ENCODE measurements around the gene FOXN4. TPM values are rescaled to one million over a fixed set of nuclear protein-coding genes. Genes with fewer than 3 reads are reported as not detected.

The FOXN4 gene
- total and polyA plus RNA-seq, 2 donors from 2014 or later, result 0.82 TPM; not detected in 1

DNA sequence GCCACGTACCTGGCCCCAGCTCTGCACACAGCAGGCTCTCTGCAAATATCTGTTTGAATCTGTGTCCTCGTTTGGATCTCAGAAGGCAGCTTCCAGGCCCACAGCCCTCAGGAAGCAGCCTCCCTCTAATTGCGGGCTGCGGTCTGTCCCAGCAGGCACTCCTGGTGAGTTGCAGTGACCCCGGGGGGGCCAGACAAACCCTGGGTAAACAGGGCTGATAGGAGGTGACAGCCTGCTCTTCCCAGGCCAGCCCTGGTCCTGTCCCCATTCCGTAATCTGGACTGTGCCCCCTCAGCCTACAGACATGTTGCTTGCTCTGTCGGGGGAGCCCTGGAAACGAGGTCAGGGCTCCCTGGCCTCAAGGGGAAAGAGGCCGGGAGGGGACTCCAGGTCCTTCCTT, 2.0 kb downstream of the FOXN4 start:
- FAIRE-seq, result no peak
- no peaks in the 10 kb centered on the region for H3K36me3 ChIP-seq (ENCODE audit: control insufficient read depth in 2 of 3, insufficient read depth in 3 of 3, low read length in 3 of 3)
- H3K27me3 ChIP-seq (ENCODE audit: control insufficient read depth, insufficient read depth, low read length), result peaks cover 2% of the 10 kb centered on the region
- no peak overlapping the region for H3K27ac ChIP-seq (ENCODE audit: low read depth in 2 of 2, low read length in 2 of 2)
- no peak for DNase-seq
- H3K9me3 ChIP-seq (ENCODE audit: control insufficient read depth in 2 of 3, insufficient read depth in 1 of 3, low read length in 3 of 3), result no peaks in the 10 kb centered on the region
- intact Hi-C loops (cut with DNase I), result no loop called here
- peaks cover 0 to 3% (median 2%) of the 10 kb centered on the region in 3 donors for H3K4me1 ChIP-seq (ENCODE audit: control insufficient read depth in 2 of 3, insufficient read depth in 2 of 3, low read depth in 1 of 3, low read length in 3 of 3)
- H3K4me3 ChIP-seq (ENCODE audit: low read length in 3 of 3), result no peak overlapping the region
- TF ChIP-seq, protein P1, sequence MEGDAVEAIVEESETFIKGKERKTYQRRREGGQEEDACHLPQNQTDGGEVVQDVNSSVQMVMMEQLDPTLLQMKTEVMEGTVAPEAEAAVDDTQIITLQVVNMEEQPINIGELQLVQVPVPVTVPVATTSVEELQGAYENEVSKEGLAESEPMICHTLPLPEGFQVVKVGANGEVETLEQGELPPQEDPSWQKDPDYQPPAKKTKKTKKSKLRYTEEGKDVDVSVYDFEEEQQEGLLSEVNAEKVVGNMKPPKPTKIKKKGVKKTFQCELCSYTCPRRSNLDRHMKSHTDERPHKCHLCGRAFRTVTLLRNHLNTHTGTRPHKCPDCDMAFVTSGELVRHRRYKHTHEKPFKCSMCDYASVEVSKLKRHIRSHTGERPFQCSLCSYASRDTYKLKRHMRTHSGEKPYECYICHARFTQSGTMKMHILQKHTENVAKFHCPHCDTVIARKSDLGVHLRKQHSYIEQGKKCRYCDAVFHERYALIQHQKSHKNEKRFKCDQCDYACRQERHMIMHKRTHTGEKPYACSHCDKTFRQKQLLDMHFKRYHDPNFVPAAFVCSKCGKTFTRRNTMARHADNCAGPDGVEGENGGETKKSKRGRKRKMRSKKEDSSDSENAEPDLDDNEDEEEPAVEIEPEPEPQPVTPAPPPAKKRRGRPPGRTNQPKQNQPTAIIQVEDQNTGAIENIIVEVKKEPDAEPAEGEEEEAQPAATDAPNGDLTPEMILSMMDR (IDR thresholded peaks at IDR 0.05; ENCODE audit: borderline replicate concordance, extremely low read depth, insufficient read depth), result no peak
- H3K9ac ChIP-seq (ENCODE audit: low read length in 3 of 3), result no peak overlapping the region

DNA sequence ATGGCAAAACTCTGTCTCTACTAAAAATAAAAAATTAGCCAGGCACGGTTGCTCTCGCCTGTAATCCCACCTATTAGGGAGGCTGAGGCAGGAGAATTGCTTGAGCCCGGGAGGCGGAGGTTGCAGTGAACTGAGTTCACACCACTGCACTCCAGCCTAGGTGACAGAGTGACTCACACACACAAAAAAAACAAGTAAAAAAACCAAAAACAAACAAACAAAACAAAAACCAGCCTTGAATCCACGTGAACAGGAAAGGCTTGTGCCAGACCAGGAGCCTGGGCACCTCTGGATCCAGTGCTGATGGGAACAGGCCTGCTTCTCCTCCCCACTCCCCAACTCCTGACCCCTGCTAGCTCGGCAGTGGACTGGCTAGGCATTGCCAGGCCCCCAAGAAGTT, 3.5 kb downstream of the FOXN4 start:
- intact Hi-C loops (cut with DNase I), result no loop called here
- Histone ChIP-seq H3K9ac (ENCODE audit: low read length in 3 of 3) (no peak overlapping the region), H3K4me3 (ENCODE audit: low read length in 3 of 3) (no peak overlapping the region), H3K9me3 (ENCODE audit: control insufficient read depth in 2 of 3, insufficient read depth in 1 of 3, low read length in 3 of 3) (no peaks in the 10 kb centered on the region), H3K36me3 (ENCODE audit: control insufficient read depth in 2 of 3, insufficient read depth in 3 of 3, low read length in 3 of 3) (no peaks in the 10 kb centered on the region), H3K4me1 (ENCODE audit: control insufficient read depth in 2 of 3, insufficient read depth in 2 of 3, low read depth in 1 of 3, low read length in 3 of 3) (peaks cover 0 to 3% (median 2%) of the 10 kb centered on the region in 3 donors), H3K27me3 (ENCODE audit: control insufficient read depth, insufficient read depth, low read length) (no peaks in the 10 kb centered on the region), H3K27ac (ENCODE audit: low read depth in 2 of 2, low read length in 2 of 2) (no peak overlapping the region)
- DNase-seq, result no peak
- TF ChIP-seq, protein P1 (IDR thresholded peaks at IDR 0.05; ENCODE audit: borderline replicate concordance, extremely low read depth, insufficient read depth), result no peak
- FAIRE-seq, result no peak

DNA sequence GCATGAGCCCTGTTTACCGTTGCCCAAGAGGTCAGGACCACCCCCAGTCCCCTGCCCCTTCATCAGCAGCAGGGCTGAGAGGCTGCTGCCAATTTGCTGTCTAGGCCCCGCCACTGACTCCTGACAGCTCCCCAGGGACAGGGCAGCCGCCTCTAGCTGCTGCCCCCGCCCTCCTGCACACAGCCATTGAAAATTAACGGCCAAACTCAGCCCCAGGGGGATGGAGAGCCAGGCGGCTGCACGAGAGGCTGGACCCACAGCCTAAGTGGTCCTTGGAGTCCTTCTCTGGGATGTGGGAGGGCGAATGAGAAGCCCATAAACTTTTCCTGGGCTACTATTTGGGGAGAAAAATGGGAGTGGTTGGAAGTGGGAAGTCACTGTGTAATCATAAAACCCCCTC, 4.6 kb downstream of the FOXN4 start:
- FAIRE-seq (no peak), DNase-seq (no peak)
- H3K9ac ChIP-seq (ENCODE audit: low read length in 3 of 3), result no peak overlapping the region
- intact Hi-C loops (cut with DNase I), result no loop called here
- no peak overlapping the region for H3K4me3 ChIP-seq (ENCODE audit: low read length in 3 of 3)
- H3K4me1 ChIP-seq (ENCODE audit: control insufficient read depth in 2 of 3, insufficient read depth in 2 of 3, low read depth in 1 of 3, low read length in 3 of 3), result peaks cover 0 to 2% (median 0%) of the 10 kb centered on the region in 3 donors
- no peak overlapping the region for H3K27ac ChIP-seq (ENCODE audit: low read depth in 2 of 2, low read length in 2 of 2)
- TF ChIP-seq, protein P1 (IDR thresholded peaks at IDR 0.05; ENCODE audit: borderline replicate concordance, extremely low read depth, insufficient read depth), result no peak
- H3K36me3 ChIP-seq (ENCODE audit: control insufficient read depth in 2 of 3, insufficient read depth in 3 of 3, low read length in 3 of 3), result no peaks in the 10 kb centered on the region
- no peaks in the 10 kb centered on the region for H3K9me3 ChIP-seq (ENCODE audit: control insufficient read depth in 2 of 3, insufficient read depth in 1 of 3, low read length in 3 of 3)
- no peaks in the 10 kb centered on the region for H3K27me3 ChIP-seq (ENCODE audit: control insufficient read depth, insufficient read depth, low read length)

DNA sequence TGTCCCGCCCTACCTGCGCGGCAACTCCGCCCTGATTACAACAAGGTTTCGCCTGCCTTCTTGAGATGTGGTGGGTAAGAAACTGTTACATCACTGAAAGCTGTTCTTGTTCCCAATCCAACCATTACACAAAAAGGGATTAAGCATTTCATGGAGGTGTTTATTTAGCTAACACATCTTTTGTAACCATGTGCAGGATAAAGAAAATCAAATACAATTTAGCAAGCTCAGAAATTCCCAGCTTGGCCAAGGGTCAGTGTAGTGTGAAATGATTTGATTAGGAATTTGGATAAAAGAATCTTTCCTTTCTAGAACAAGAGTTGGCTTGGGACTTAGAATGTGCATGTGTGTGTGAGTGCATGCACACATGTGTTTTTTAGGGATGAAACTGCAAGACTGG, 6.3 kb downstream of the FOXN4 start:
- intact Hi-C loops (cut with DNase I), result no loop called here
- no peak for FAIRE-seq
- Histone ChIP-seq H3K9me3 (ENCODE audit: control insufficient read depth in 2 of 3, insufficient read depth in 1 of 3, low read length in 3 of 3) (no peaks in the 10 kb centered on the region), H3K27ac (ENCODE audit: low read depth in 2 of 2, low read length in 2 of 2) (no peak overlapping the region), H3K4me1 (ENCODE audit: control insufficient read depth in 2 of 3, insufficient read depth in 2 of 3, low read depth in 1 of 3, low read length in 3 of 3) (no peaks in the 10 kb centered on the region), H3K9ac (ENCODE audit: low read length in 3 of 3) (no peak overlapping the region), H3K4me3 (ENCODE audit: low read length in 3 of 3) (no peak overlapping the region), H3K27me3 (ENCODE audit: control insufficient read depth, insufficient read depth, low read length) (no peaks in the 10 kb centered on the region), H3K36me3 (ENCODE audit: control insufficient read depth in 2 of 3, insufficient read depth in 3 of 3, low read length in 3 of 3) (no peaks in the 10 kb centered on the region)
- TF ChIP-seq, protein P1 (IDR thresholded peaks at IDR 0.05; ENCODE audit: borderline replicate concordance, extremely low read depth, insufficient read depth), result no peak
- DNase-seq, result no peak
